Breast epithelium (tissue), 3 donors: ENCODE measurements around the gene IQCN.

Source experiments
- CTCF ChIP-seq, 3 donors: fragments of 450-650 bp; IDR thresholded peaks; one replicate each; pipeline ENCODE4 v1.5.1; 2016 to 2017; ENCODE audit warnings: antibody characterized with exemption in 3 of 3, mild to moderate bottlenecking in 3 of 3, moderate library complexity in 3 of 3
- POLR2AphosphoS5 ChIP-seq, 3 donors: sonication (generic); formaldehyde crosslinking; IDR thresholded peaks; one replicate each; pipeline ENCODE4 v1.6.1; 2017; ENCODE audit warnings: antibody characterized with exemption in 3 of 3

DNA sequence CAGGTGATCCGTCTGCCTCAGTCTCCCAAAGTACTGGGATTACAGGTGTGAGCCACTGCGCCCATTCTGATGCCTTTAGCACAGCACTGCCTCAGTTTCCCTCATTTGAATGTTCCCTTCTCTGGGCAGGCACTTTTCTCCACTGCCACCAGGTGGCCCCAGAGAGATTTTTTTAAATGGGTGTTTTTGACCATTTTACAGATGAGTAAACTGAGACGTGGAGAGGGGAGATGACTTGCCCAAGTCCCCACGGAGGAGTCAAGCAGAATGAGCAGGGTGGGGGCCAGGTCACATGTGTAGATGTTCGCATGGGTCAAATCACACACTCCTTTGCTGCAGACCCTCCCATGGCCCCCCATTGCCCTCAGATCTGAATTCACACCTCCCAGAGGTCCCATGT lies 44.8 kb downstream of the IQCN start:
- no peak for TF ChIP-seq POLR2AphosphoS5 (IDR thresholded peaks at IDR 0.05)
- peak in 1 of 3 donors; percentile 11 for TF ChIP-seq CTCF (IDR thresholded peaks at IDR 0.05)
